HG02884 (cell line): ENCODE data around the gene TUB.

Experiments used
- ATAC-seq: cut with Tn5 transposase; IDR thresholded peaks from one replicate; pipeline ENCODE4 v1.9.1; 2021; ENCODE audit warnings: mild to moderate bottlenecking, moderate library complexity; ENCODE audit not compliant: unreplicated experiment

The TUB gene

DNA sequence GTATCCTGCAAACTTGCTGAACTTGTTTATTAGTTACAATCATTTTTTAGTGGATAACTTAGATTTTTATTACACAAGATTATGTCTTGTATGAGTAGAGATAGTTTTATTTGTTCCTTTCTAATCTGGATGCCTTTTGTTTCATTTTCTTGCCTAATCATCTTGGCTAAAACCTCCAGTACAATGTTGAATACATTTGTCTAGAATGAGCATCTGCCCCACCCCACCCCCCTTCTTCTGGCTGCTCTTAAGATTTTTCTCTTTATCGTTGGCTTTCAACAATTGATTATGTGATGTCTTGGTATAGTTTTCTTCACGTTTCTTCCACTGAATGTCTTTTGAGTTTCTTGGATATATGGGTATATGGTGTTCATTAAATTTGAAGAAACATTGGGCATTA is 37.3 kb upstream of the TUB start:
- no peak for ATAC-seq

DNA sequence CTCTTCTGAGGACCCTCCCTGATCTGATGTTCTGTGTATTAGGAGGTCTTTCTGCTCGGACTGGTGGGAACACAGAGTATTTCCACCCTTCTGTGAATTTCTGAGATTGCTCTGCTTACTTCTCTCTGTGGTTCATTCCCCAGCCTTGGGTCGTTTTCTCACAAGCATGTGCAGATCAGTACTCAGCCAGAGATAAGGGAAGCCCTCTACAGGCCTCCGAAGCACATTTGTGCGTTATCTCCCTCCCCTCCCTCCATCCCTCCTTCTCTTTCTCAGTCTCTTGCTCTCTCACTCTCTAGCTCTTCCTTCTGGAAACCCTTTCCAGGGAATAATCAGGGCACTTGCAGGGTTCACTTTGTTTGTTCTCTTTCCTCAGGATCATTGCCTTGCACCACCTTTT is 35.2 kb upstream of the TUB start:
- no peak for ATAC-seq

DNA sequence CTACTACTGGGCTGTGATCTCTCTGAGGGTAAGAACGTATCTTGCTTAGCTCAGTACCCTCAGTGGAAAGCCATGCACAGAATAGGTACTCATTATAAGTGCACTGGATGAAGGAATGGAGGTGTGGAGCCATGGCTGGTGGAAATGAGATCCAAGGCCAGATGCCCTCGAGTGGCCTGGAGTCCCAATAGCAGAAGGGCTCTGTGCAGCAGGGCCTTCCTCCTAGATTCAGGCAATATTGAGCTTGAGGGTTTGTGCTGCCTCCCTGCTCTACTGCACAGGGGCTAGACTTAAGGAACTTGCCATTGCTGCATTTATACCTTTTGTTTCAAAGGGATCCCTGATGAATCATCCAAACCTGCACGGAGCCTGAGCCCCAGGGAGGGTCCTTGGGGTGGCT is 33.6 kb upstream of the TUB start:
- no peak for ATAC-seq

DNA sequence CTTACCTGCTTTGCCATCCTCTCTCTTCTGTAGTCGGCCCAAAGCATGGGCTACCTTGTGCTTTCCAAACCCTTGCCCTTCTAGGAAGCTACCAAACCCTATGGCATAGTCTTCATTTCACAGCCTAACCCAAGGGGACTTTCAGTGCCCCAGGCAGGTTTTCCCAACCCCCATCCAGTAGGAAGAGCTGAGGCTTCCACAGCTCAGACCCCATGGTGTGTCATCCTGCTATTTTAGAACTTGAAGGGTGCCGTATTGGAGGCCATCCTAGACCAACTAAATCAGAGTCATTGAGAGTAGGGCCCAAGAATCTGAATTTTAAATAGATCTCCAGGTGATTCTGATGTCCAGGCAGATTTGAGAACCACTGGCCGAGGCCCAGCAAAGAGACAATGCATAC is 31.9 kb upstream of the TUB start:
- no peak for ATAC-seq

DNA sequence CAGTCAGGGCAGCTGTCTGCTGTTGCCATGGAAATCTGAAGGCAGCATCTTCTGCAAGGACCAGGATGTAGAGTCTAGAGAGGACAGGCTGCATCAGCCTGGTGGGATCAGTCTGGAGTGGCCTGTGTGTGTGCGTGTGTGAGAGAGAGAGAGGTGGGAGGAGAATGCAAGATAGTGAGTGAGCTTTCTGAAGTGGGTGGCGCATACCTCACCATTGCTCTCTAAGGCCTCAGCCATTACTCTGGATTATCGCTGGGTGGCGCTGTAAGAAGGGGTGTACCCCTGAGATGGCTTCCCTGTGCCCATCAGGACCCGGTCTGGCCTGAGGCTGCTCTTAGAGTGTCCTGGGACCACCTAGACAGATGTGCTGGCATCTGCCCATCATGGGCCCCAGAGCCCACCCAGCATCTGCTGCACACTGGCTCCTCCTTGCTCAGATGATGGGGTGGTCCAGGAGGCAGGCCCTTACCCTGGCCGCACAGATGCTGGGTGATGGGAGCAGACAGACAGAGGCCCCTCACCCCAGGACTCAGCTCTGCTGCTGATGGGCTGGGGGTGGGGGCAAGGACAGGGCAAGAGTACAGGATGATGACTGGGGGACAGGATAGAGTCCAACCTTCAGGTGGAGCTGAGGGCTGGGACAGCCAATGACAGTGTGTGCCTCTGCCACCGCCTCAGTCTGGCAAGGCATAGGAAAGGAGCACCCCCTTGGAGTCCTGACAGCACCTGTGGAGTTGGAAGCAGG is 25.7 kb upstream of the TUB start:
- no peak for ATAC-seq

DNA sequence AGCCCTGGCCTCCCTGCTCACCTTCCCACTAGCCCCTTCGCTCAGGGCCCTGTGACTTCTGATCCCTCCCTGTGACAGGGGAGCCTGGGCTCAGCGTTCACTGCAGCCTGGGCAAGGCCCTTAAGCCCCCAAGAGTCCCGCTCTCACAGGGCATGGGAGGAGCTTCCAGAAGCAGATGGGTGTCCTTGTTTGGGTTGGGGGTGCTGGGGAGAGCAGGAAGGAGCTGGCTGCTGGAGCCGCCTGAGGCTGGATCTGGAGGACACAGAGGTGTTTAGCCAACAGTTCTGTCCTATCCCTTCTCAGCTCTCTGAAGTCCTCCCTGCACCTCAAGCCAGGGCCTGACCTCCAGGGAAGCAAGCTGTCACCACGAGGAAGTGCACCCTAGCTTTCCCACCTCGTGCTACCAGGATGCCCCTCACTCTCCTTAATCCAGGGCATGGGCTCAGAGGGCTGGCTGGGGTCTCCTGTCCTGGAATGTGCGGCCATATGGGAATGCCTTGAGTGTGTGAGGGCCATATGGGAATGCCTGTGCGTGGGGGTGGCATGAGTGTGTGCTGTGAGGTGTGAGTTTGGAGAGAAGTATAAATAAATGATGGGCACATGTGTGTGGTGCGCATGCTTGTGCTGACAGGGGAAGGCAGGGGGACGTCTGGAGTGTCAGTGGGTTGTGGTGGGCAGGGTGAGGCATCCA is 25.0 kb upstream of the TUB start:
- ATAC-seq: no peak

DNA sequence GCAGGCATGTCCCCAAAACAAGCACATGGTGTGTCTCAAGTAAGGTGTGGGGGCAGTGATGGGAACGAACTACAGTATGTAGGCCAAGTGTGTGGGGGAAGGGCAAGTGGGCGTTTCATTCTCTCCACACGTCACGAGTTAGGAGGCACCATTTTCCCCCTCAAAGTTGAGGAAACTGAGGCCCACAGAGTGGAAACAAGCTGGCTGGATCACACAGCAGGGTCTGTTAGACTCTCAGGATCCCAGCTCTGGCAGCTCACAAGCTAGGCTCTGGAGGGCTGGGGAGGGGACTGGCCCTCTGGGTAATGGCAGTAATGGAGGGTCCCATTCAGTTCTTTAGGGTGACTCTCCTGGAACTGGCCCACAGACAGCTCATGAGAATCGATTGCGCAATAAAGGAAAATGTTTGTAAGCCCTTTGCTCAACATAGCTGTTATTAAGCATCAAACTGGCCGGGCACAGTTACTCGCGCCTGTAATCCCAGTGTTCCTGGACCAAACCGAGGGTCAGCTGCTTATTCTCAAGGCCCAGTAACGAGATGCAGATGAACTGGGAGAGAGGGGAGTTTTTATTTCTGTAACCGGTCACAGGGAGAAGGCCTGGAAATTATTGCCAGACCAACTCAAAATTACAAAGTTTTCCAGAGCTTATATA is 24.1 kb upstream of the TUB start:
- ATAC-seq: no peak

DNA sequence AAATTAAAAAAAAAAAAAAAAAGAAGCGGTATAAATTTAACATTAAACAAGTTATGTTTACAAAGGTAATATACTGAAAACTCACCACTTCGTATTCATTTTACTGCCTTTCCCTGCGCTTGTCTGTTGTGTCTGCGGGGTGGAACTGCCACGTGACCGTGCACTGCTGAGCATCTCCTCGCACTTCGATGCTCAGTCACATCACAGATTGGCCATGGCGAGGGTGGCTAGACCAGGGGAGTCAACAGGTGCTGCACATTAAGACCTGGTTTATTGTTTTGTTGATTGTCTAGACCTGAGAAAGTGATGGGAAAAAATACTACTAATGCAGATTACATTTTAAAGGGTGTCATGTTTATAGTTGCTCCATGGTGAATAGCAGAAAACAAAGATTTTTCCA is 22.8 kb upstream of the TUB start:
- ATAC-seq: no peak

DNA sequence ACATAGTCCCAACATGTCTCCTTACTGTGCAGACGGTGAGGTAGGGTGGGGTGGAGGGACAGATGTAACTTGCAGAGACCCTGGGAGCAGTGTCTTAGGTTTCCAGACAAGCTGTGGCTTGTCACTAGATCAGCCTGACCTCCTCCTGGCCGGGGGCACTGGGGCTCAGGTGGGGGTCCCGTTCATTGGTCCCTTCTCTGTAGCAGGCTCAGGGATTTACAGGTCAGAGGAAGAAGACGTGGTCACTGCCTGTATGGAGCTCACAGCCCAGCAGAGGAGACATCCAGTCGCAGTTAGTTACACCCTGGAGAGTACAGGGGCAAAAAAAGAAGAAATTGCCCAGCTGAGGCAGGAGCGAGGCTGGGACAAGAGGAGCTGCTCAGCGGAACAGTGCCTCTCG is 22.0 kb upstream of the TUB start:
- no peak for ATAC-seq

DNA sequence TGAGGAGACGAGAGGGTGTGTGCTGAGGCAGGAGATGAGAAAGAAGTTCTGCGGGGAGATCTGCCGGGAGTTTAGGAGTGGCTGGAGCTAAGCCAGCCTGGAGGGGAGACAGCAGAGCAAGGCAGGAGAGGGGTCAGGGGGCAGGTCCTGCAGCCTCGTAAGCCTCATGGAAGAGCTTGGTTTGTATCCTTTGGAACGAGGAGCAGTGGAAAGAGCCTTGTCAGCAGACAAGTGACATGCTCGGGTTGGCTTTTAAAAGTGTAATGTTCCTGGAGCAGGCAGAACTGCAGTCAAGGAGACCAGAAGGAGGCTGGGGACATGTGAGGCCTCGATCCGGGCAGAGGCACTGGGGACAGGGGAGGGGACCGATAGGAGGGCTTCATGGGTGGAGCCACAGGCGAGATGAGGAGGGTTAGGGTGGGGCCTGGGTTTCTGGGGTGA is 21.4 kb upstream of the TUB start:
- no peak for ATAC-seq

DNA sequence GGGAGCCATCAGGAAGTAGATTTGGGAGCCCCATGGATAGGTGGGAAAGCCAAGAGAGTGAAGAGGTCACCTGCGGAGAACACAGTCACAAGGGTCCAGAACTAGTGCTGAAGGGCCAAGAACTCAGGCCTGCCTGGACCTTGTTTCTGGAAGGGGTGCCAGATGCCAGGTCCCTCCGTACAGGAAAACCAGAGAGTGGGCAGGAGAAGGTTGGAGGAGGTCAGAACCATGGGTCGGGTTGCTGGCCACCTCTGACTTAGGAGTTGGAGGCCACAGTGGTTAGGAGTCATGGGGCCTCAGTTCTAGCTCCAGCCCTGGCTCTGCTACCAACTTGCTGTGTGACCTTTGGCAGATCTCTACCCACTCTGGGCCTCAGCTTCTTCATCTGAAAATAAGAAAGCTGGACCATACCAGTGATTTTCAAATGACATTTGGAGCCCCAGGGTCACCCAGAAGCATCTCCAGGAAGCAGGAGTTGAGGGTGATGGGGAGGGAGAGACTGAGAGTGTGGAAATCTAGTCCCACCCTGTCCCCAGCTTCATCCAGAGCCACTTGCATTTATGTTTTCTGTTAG is 20.8 kb upstream of the TUB start:
- ATAC-seq: no peak

DNA sequence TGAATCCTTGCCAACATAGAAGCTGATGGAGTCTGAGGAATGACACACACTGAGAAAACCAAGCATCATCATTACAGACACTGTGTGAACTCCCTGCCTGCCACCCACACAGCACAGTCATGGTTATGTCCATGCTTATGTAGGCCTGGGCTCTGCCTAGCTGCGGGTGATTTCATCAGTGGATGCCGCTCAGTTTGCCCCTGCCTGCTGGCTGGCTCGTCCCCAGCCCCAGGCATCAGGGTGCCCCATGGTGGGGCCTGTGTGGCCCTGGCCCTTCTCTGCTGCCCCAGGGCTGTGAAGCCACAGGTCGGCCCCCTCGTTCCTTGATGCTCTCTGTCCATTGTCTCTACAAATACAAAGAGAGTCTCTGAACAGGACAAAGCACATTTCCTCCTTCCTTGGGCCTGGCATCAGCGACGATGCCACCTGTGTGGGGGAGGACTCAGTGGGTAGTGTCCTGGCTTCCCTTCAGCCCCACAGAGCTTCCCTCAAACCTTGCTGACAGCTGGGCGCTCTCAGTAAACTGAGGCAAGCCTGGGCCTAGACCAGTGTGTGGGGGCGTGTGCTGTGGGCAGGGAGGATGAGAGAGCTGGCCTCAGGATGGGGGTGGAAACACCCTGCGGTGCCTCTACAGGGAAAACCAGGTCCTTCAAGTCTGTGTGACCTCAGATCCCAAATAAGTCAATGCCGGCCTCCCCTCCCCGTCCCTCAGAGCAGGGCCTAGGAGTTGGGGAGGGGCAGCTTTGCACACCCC is 20.0 kb upstream of the TUB start:
- no peak for ATAC-seq

DNA sequence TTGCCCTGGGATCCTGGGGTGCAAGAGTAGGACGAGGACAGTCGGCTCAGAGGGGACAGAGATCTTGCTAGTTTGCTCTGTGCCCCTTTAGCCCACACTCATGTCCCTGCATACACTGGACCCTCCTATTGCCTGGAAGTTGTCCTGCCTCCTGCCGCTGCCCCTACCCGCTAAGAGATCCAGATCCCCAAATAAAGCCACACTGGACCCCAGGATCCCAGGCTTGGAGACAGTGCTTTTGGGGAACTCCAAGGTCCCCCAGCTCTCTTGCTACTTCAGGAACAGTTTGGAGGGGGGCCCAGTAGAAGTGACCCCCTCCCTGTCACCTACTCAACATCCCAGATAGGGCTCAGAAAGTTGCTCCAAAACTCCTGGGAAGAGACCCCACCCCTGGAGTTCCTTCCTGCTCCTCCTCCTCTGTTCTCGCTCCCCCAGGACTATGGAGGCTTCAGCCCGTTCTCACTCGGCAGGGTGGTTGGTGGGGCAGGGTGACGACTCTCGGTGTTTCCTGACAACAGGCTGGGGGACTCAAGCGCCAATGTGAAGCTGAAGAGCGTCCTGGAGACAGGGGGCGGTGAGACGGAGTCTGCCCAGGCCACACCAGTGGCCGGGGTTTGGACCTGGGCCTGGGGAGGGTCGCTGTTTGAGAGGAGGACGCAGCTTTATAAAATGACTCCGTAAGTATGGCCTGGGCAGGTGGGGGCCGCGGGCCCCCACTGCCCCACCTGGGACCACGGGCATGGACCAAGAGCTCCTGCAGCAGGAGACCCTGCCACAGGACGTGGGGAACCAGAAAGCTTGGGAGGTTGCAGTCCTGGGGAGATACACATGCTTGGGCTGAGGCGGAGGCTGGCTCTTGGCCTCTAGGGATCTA is 19.2 kb upstream of the TUB start:
- no peak for ATAC-seq

DNA sequence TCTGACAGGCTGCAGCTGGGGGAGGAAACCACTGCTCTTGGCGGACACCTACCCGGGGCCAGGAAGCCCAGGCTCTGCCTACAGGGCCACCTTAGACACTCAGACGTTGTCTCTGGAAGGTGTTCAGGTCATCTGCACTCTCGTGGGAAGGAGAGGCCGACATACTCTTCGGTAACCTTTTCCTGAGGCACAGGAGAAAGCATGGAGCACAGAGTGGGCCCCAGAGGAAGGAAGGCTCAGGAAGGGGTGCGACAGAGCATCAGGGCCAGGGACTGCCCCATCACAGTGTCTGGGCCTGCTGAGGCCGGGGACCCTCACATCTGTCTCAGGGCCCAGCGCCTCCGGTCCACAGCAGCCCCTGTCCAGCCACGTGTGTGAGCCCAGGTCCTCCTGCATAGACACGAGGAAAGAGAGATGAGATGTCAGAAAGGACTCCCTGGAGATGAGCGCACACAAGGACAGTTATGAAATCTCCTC is 18.2 kb upstream of the TUB start:
- ATAC-seq: no peak

DNA sequence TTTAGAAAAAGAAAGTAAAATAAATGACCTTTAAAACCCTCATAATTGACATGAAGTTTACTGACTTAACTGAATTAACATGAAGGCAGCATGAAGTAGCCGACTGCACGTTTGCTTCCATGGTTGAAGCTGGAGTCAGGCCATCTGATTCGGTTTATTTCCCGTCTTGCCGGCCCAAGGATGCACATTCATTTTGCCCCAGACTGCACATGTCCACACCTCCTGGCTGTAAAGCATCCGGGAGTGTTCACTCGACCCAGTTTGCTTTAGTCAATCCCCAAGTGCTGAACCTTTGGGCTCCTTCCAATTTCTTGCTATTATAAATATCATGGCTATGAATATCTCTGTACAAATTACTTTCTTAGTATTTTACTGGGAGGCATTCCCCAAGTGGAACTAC is 17.7 kb upstream of the TUB start:
- ATAC-seq: no peak

DNA sequence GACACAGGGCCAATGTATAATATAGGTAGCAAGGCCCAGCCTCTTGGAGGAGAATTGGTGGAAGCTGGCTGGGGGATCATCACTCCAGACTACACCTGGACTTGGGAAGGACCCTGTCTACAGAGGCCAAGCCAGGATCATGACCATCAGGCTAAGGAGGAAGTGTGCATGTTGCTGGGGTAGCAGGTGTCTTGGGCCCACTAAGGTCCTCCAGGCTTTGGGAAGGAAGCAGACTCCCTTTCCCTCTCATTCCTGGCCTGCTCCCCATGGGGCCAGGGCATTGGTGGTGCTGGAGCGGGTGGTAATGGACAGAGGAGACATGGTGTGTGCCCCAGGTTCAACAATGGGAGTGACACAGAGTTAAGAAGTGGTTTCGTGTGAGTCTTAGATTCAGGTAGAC is 16.0 kb upstream of the TUB start:
- ATAC-seq: no peak

DNA sequence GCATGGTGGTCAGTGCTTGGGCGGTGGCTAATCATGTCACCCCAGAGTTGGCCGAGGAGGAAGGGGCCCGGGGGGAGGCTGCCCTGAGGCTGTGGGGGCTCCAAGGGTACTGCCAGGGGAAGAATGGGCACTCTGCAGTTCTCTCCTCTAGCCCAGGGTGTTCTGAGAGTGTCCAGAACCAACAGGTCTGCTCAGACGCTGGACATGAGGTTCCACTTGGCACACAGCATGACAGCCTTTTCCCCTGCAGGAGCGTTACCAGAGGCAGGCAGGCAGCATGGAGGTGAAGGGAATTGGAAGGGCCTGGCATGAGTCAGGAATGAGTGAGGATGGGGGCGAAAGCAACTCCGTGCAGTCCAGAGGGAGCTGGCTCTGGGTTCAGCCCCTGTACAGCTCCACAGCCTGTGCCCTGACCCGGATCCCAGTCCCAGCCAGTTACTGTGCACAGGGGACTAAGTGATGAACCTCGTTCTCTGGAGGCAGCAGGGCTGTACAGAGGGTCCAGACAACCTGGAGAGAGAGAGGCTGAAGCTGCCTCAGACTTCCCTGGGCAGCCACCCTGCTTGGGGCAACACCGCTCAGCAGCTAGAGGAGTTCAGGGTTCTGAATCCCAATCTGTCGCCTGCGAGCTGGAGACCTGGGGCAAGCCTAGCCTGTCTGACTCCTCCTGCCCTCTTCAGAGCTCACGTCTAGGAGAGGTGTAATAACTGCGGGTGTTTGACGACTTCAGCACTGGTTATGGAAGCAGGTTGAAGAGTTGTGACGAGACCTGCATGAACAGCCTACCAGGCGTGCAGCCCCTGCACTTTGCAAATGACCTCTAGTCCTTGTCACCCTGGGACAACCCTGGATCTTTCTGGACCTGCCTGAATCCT is 14.7 kb upstream of the TUB start:
- no peak for ATAC-seq

DNA sequence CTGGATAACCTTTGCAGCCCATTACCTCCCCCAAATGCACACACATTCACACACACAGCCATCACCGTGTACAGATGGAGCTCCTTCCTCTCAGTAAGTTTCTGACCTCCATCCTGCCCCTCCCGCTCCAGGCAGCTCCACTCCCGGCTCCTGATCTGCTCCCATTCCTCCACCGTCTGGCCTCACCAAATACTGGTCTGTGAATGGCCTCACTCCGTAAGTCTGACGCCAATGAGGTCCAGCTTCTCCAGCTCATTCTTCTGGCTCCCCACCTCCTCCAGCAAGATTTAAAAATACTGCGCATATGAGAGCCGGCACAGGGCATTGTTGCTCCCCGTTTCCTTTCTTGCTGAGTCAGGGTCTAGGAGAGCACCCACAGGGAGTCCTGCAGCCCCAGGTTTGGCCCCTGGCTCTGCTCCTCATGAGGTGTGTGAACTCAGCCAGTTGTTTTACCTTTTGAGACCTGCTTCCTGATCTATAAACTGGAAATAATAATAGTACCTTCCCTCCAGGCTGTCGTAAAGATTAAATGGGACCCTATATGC is 14.0 kb upstream of the TUB start:
- no peak for ATAC-seq

DNA sequence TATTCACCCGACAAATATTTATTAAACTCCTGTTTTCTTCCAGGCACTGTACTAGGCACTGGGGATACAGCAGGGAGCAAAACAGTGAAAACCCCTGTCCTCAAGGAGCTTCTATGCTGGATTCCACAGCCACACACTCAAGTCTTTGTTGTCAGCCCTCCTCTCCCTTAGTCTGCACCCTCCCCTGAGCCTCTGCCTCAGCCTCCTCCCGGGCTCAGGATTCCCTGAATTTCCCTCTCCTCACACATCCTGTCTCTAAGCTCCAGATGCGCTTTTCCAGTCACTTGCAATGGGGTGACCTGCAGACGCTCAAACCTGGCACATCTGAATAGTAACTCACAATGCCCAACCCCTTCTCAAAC is 13.5 kb upstream of the TUB start:
- no peak for ATAC-seq
